HepG2 (cell line): ENCODE measurements around the gene TMC4.

ENCODE experiments used
- ARNT ChIP-seq: fragments of 450-650 bp; IDR thresholded peaks from 2 replicates; pipeline ENCODE4 v1.6.1; 2017
- ATRX ChIP-seq: sonication (generic); formaldehyde crosslinking; IDR thresholded peaks from 2 replicates; pipeline ENCODE4 v1.4.0; 2020; ENCODE audit warnings: missing genetic modification reagents, borderline replicate concordance
- EP300 ChIP-seq, 3 experiments: sonication (generic) in 1 of 3; formaldehyde crosslinking in 1 of 3; IDR thresholded peaks; 2 replicates each; pipeline versions ENCODE4 v1.5.1 to v1.6.1; 2011 to 2020; ENCODE audit warnings: low read depth in 2 of 3, low read length in 2 of 3, borderline replicate concordance in 1 of 3, improper control_type of control experiment in 1 of 3, mild to moderate bottlenecking in 1 of 3, missing genetic modification reagents in 1 of 3, moderate library complexity in 1 of 3
- MAFF ChIP-seq: IDR thresholded peaks from 2 replicates; pipeline ENCODE4 v1.6.1; 2011; ENCODE audit warnings: low read depth, low read length, improper control_type of control experiment
- MAZ ChIP-seq, 2 experiments: sonication (generic) in 1 of 2; formaldehyde crosslinking in 1 of 2; IDR thresholded peaks; 2 replicates each; pipeline versions ENCODE4 v1.5.0 to v1.6.1; 2012 to 2020; ENCODE audit warnings: low read depth in 2 of 2, mild to moderate bottlenecking in 2 of 2, borderline replicate concordance in 1 of 2, improper control_type of control experiment in 1 of 2, low read length in 1 of 2, missing genetic modification reagents in 1 of 2, moderate library complexity in 1 of 2
- NFE2L2 ChIP-seq: fragments of 150-350 bp; IDR thresholded peaks from 2 replicates; pipeline ENCODE4 v1.6.1; 2014; ENCODE audit warnings: low read length
- USF2 ChIP-seq, 2 experiments: sonication (generic) in 1 of 2; formaldehyde crosslinking in 1 of 2; IDR thresholded peaks; 2 replicates each; pipeline versions ENCODE4 v1.5.1 to v1.6.1; 2011 to 2020; ENCODE audit warnings: borderline replicate concordance in 1 of 2, low read depth in 1 of 2, low read length in 1 of 2, mild to moderate bottlenecking in 1 of 2, missing genetic modification reagents in 1 of 2, moderate library complexity in 1 of 2
- ZSCAN21 ChIP-seq: sonication (generic); formaldehyde crosslinking; IDR thresholded peaks from 2 replicates; pipeline ENCODE4 v1.8.0; 2022; ENCODE audit warnings: mild to moderate bottlenecking, missing genetic modification reagents, moderate library complexity, borderline replicate concordance
- TF ChIP-seq, protein P1 (sequence below): sonication (generic); formaldehyde crosslinking; IDR thresholded peaks from 2 replicates; pipeline ENCODE4 v1.9.0; 2021; ENCODE audit warnings: missing genetic modification reagents, borderline replicate concordance
- TF ChIP-seq, protein P2 (sequence below): sonication (generic); formaldehyde crosslinking; IDR thresholded peaks from 2 replicates; pipeline ENCODE4 v1.4.0; 2020; ENCODE audit warnings: missing genetic modification reagents
- TF ChIP-seq, protein P3 (sequence below), 2 experiments: IDR thresholded peaks; 2 replicates each; pipeline ENCODE4 v1.6.1; 2011 to 2012; ENCODE audit warnings: low read length in 2 of 2, borderline replicate concordance in 1 of 2, low read depth in 1 of 2, mild to moderate bottlenecking in 1 of 2, moderate library complexity in 1 of 2

DNA sequence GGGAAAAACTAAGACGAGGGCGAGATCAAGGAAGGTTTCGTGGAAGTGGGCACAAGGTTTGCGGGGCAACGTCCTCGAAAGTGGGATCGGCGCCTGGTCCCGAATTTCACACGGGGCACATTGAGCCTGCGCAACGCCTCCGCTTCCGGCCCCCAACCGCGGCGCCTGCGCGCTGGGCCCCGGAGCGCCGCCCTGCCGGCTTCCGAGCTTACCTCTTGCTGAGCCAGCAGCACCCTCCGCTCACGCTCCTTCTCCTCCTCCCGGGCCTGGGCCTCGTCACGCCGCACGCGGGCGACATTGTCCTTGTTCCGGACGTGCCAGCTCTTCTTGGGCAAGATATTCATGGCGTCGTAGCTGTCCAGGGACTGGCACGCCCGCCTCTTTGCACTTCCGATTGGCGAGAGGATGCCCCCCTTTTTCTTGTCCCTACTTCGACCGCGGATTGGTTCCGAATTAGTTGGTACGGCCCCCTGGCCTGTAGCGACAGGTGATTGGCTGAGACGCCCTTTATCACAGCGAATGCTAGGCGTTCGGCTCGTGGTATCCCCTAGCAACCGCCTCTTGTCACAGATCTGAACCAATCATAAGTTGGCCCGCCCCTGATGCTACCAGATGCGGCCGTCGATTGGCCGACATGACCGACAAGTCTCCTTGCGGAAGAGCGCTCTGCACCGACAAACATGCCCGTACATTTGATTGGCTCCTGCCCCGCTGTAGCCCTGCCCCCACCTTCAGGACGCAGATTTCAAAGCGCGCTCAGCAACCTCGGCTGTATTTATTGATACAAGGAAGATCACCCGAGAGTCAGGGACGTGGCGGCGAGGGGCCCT lies 13.4 kb downstream of the TMC4 start, which contains the start of gene LENG1:
- TF ChIP-seq MAFF (peak; percentile 6; the same call in 1 of the 2 replicates), ARNT (no peak), MAZ (IDR thresholded peaks at IDR 0.05; ENCODE audit: borderline replicate concordance, low read depth, low read length) (peak; percentile 22), MAZ (CRISPR knock-in tag; IDR thresholded peaks at IDR 0.05; ENCODE audit: low read depth) (peak; percentile 70), NFE2L2 (no peak), EP300 (IDR thresholded peaks at IDR 0.05; ENCODE audit: low read depth in 2 of 2, low read length in 2 of 2) (no peak; a peak in 1 of 4 replicates), EP300 (CRISPR knock-in tag; IDR thresholded peaks at IDR 0.05; ENCODE audit: borderline replicate concordance) (no peak), USF2 (IDR thresholded peaks at IDR 0.05; ENCODE audit: low read depth, low read length) (no peak), USF2 (CRISPR knock-in tag; IDR thresholded peaks at IDR 0.05; ENCODE audit: borderline replicate concordance) (no peak), ATRX (CRISPR knock-in tag) (no peak), ZSCAN21 (CRISPR knock-in tag) (no peak)
- TF ChIP-seq, protein P1, sequence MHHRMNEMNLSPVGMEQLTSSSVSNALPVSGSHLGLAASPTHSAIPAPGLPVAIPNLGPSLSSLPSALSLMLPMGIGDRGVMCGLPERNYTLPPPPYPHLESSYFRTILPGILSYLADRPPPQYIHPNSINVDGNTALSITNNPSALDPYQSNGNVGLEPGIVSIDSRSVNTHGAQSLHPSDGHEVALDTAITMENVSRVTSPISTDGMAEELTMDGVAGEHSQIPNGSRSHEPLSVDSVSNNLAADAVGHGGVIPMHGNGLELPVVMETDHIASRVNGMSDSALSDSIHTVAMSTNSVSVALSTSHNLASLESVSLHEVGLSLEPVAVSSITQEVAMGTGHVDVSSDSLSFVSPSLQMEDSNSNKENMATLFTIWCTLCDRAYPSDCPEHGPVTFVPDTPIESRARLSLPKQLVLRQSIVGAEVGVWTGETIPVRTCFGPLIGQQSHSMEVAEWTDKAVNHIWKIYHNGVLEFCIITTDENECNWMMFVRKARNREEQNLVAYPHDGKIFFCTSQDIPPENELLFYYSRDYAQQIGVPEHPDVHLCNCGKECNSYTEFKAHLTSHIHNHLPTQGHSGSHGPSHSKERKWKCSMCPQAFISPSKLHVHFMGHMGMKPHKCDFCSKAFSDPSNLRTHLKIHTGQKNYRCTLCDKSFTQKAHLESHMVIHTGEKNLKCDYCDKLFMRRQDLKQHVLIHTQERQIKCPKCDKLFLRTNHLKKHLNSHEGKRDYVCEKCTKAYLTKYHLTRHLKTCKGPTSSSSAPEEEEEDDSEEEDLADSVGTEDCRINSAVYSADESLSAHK: no peak
- TF ChIP-seq, protein P2, sequence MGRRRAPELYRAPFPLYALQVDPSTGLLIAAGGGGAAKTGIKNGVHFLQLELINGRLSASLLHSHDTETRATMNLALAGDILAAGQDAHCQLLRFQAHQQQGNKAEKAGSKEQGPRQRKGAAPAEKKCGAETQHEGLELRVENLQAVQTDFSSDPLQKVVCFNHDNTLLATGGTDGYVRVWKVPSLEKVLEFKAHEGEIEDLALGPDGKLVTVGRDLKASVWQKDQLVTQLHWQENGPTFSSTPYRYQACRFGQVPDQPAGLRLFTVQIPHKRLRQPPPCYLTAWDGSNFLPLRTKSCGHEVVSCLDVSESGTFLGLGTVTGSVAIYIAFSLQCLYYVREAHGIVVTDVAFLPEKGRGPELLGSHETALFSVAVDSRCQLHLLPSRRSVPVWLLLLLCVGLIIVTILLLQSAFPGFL (CRISPR knock-in tag): no peak
- TF ChIP-seq, protein P3, sequence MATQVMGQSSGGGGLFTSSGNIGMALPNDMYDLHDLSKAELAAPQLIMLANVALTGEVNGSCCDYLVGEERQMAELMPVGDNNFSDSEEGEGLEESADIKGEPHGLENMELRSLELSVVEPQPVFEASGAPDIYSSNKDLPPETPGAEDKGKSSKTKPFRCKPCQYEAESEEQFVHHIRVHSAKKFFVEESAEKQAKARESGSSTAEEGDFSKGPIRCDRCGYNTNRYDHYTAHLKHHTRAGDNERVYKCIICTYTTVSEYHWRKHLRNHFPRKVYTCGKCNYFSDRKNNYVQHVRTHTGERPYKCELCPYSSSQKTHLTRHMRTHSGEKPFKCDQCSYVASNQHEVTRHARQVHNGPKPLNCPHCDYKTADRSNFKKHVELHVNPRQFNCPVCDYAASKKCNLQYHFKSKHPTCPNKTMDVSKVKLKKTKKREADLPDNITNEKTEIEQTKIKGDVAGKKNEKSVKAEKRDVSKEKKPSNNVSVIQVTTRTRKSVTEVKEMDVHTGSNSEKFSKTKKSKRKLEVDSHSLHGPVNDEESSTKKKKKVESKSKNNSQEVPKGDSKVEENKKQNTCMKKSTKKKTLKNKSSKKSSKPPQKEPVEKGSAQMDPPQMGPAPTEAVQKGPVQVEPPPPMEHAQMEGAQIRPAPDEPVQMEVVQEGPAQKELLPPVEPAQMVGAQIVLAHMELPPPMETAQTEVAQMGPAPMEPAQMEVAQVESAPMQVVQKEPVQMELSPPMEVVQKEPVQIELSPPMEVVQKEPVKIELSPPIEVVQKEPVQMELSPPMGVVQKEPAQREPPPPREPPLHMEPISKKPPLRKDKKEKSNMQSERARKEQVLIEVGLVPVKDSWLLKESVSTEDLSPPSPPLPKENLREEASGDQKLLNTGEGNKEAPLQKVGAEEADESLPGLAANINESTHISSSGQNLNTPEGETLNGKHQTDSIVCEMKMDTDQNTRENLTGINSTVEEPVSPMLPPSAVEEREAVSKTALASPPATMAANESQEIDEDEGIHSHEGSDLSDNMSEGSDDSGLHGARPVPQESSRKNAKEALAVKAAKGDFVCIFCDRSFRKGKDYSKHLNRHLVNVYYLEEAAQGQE (IDR thresholded peaks at IDR 0.05; ENCODE audit: borderline replicate concordance in 1 of 2, low read depth in 1 of 2, low read length in 2 of 2): no peak
